GOT3 (cell line): ENCODE results near the gene COL18A1.
"Not testable (repeated sequence)": the region's sequence is repeated elsewhere in the genome, so short reads cannot be mapped to it uniquely, and the experiment has no call there.

Source experiments
- DNase-seq: peaks from one replicate; lab custom pipeline; 2025; ENCODE audit warnings: mixed read lengths; lab: John Stamatoyannopoulos, UW

COL18A1 gene

DNA sequence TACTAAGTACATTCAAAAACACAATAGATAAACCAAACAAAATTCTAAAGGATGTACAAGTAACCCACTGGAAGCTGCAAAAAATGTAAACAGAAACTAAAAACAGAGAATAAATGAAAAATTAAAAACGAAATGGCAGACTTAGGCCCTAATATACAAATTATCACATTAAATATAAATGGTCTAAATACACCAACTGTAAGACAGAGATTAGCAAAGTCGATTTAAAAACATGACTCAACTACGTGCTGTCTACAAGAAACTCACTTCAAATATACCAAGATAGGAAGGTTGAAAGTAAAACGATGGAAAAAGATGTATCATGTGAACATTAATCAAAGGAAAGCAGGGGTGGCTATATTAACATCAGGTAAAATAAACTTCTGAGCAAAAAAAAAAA is 114.2 kb downstream of the COL18A1 start:
- no peak for DNase-seq

DNA sequence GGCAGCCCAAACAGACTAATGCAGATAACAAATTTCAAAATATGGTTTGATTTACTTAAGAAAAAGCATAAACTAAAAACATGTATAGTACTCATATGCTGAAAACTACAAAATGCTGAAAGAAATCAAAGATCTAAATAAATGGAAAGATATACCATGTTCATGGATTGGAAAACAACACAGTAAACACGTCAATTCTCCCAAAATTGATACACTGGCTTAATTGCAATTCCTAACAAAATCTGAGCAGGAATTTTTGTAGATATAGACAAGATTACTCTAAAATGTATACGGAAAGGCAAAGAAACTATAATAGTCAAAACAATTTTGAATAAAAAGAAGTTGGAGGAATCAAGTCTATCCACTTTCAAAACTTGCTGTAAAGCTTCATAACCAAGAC is 116.3 kb downstream of the COL18A1 start:
- DNase-seq = no peak

DNA sequence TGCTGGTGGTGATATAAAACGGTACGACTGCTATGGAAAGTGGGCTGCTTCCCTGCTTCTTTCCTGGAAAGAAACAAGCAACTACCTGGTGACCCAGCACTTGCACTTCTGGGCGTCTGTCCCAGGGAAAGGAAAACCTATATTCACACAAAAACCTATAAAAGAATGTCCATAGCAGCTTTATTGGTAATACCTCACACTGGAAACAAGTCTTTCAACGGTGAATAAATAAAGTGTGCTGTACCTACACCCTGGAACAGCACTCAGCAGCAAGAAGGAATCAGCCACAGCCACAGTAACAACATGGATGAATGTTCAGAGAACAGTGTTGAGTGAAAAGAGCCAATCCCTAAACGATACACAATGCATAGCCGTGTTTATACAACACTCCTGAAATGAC is 117.4 kb downstream of the COL18A1 start:
- DNase-seq = no peak

DNA sequence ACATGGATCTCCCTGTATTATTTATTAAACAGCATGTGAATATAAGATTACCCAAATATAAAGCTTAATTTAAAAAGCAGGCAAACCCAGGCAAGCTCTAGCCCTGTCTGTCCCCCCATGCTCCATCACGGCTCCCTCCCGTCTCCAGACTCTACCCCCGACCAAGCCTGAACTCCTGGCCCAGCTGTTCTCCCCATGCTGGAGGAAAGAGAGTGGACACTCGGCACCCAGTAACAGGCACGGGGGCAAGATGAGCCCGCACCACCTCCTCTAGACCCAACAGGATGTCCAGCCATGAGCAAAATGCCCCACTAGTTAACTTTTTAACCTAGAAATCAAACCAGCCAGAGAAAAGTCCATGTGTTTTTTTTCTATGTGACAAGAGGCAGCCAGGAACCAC is 118.0 kb downstream of the COL18A1 start:
- DNase-seq = no peak

DNA sequence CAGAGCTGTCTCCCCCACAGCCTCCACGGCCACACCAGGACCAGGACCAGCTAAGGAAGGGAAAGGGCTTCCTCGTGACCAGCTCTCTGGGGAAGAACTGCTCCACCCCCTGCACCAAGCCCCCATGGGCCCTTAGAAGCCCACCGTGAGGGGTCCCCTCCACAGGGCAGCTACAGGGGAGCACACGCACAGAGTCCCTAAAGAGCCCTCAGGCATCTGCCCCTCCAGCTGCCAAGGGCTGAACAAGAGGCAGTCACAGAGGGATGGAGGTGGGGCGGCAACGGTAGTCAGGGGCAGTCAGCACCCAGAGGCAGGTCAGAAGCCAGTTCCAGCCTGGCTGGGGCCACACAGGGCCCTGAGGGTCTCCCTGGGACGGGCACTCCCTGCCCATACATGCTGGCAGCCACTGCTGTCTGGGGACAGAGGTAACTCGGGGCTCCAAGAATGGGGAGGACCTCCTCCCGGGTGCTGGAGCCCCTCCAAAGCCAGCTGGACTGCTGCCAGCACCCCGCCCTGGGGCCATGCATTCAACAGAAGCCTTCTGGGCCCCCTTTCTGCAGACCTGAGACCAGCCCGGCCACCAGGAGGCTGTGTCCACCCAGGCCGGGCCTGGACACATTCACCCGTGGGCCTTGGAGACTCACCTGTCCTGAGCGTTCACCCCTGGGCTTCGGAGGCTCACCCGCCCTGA is 118.6 kb downstream of the COL18A1 start:
- no peak for DNase-seq

DNA sequence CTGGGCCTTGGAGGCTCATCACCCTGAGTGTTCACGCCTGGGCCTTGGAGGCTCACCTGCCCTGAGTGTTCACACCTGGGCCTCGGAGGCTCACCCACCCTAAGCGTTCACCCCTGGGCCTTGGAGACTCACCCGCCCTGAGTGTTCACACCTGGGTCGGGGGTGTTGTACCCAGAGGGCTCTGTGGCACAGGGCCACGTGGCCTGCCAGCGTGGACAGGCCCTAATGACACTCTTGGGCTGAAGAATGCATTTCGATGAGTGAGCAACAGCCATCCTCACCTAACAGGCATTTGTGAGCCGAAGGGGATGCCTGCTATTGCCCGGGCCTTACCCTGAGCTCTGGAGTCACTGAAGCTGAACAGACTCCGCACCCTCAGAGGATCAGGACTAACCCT is 119.8 kb downstream of the COL18A1 start:
- no peak for DNase-seq

DNA sequence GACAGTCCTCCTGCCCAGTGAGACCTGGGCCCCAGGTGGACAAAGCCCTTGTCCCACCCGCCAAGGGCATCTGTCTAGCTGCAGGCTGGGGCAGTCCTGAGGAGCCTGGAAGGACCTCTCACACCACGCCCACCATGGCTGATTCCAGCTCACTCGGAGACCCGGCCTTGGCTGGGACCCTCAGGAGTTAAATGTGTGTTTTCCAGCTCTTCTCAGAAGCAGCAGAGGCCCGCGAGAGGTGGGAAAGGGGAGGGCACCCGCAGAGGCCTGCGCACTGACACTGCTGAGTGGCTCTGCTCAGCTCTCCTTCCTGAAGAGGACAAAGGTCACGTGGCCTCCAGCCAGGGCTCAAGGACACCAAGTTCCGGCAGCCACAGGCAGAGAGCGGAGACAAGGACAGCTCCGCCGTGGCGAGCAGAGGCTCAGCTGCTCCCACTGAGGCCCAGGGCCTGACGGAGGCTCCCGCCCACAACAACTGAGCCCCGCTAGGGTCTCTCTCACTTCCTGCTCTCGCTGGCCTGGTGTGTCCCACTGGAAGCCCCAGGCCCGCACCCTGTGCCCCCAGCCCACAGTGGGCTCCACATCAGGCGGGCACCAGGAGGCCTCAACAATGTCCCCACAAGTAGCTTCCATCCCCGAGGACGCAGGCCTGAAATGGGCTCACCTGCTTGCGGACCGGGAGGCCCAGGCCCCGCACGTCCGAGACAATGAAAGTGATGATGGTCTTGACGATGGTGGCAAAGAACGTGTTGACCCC is 120.4 kb downstream of the COL18A1 start:
- DNase-seq = no peak

DNA sequence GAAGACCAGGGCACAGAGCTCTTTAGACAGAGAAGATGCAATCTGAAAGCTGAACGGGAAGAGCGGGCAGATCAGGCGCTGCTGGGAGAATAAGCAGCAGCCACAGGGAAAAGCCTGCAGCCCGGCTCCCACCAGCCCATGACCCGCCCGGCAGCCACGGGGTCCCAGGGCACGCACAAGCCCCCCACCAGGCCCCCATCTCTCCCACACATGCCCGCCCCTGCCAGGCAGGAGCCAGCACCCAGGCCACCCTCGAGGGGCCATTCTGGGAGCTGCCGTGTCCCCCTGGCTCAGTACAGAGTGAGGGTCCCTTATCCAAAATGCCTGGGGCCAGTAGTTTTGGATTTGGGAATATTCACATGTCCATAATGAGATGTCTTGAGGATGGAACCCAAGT is 120.9 kb downstream of the COL18A1 start:
- no peak for DNase-seq

DNA sequence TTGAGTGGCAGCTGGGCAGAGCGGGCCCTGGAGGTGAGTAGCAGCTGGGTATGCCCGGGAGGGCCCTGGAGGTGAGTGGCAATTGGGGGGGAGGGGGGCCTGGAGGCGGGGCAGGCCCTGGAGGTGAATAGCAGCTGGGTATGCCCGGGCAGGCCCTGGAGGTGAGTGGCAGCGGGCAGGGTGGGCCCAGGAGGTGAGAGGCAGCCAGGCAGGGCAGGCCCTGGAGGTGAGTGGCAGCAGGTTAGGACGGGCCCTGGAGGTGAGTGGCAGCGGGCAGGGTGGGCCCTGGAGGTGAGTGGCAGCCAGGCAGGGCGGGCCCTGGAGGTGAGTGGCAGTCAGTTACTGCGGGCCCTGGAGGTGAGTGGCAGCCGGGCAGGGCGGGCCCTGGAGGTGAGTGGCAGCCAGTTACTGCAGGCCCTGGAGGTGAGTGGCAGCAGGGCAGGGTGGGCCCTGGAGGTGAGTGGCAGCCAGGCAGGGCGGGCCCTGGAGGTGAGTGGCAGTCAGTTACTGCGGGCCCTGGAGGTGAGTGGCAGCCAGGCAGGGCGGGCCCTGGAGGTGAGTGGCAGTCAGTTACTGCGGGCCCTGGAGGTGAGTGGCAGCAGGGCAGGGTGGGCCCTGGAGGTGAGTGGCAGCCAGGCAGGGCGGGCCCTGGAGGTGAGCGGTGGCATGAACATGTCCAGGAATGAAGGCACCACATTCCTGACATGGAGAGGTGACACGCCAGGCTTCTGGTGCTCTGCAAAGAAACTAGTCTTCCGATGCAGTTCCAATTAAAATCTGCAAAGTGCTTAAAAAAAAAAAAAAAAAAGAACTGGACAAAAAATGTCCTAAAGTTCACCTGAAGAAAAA is 122.4 kb downstream of the COL18A1 start:
- DNase-seq = not testable (repeated sequence)

DNA sequence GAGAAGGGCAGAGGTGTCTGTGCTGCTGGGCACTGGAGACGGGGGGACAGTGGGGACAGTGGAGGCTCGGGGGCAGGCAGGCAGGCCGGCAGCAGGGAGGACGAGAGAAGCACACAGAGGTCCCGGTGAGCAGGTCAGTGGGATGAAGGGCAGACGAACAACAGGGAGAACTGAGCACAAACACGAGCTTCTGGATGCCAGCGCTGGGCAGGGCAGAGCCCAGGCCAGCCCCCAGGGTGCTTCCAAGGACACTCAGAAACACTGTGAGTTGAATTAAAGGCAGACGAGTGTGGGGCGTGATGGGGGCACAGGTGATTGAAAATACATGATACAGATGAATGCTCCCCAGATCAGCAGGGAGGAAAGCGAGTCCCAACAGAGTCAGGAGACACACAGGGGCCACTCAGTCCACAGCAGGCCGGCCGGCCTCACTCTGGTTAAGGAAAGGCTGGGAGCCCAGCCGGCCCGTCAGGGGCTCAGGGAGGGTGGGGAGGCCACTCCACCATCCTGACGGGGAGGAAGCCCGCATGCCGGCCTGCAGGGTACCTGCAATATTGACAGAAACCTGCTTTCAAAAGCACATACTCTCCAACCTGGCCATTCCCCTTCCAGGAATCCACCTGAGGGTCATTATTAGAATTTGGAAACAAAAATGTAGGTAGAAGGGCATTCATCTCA is 123.2 kb downstream of the COL18A1 start:
- DNase-seq = no peak

DNA sequence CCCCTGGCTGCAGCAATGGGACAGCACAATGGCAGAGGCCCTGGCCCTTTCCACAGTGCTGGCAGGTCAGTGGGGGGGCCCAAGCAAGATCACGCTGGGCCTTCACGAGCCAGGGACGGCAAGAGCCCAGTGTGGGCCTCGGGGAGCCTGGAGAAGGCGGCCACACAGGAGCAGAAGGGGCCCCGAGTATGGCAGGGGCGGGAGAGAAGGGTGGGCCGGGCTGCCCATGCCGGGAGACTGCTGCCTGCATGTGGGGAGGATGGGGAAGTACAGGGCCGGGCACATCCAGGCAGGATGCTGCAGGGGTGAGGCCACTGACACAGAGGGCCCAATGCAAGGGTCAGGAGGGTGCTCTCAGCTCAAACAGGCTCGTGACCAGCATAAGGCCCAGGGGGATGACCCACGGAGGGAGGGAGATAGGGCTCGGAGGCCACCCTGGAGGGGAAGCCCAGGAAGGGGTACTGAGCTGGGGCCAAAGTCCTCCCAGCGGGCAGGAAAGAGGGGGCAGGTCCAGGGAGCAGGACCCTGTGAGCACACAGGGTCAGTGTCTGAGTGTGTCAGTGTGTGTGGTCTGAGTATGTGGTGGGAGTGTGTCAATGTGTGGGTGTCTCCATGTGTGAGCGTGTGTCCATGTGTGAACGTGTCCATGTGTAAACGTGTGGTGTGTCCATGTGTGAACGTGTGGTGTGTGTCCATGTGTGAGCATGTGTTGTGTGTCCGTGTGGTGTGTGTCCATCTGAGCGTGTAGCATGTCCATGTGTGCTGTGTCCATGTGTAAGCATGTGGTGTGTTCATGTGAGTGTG is 124.2 kb downstream of the COL18A1 start:
- no peak for DNase-seq

DNA sequence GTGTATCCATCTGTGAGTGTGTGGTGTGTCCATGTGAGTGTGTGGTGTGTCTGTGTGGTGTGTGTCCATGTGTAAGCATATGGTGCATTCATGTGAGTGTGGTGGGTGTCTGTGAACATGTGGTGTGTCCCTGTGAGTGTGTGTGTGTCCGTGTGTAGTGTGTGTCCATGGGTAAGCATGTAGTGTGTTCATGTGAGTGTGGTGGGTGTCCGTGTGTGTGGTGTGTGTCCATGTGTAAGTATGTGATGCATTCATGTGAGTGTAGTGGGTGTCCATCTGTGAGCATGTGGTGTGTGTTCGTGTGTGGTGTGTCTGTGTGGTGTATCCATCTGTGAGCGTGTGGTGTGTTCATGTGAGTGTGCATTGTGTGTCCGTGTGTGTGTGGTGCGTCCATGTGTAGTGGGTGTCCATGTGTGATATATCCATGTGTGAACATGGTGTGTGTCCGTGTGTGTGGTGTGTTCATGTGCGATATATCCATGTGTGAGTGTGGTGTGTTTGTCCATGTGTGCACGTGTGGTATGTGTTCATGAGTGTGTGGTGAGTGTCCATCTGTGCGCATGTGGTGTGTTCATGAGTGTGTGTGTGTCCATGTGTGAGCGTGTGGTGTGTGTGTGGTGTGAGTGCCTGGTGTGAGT is 124.9 kb downstream of the COL18A1 start:
- DNase-seq = no peak

DNA sequence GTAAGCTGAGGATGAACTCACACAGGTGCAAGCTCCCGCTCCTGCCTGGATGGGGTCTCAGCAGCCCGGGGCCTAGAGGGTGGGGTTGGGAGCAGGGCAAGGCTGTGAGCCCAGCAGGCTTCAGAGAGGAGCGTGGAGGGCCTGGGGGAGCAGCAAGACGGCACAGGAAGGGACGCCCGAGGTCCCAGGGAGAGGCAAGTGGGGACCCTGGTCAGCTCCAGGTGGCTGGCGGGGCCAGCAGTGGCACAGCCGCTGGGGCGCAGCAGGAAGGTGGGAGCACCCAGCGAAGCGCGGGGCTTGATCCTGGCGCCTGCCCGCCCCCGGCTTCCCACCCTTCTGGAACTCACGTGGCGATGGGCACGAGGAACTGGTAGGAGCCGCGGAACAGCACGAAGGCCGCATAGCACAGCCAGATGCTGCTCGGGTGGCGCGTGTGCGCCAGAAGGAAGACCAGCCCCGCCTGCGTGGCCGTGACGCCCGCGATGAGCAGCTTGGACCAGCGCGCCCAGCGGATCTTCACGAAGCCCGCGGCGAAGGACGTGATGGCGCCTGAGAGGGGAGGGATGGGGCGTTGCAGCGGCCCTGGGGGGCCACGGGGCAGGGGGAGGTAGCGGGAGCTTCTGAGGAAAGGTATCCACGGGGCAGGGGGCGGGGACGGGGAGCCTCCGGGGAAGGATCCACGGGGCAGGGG is 125.6 kb downstream of the COL18A1 start:
- DNase-seq = no peak

DNA sequence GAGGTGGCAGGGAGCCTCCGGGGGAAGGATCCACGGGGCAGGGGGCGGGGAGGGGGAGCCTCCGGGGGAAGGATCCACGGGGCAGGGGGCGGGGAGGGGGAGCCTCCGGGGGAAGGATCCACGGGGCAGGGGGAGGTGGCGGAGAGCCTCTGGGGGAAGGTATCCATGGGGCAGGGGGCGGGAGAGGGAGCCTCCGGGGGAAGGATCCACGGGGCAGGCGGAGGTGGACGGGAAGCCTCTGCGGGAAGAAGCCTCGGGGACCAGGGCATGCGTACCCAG is 126.1 kb downstream of the COL18A1 start:
- DNase-seq = not testable (repeated sequence)

DNA sequence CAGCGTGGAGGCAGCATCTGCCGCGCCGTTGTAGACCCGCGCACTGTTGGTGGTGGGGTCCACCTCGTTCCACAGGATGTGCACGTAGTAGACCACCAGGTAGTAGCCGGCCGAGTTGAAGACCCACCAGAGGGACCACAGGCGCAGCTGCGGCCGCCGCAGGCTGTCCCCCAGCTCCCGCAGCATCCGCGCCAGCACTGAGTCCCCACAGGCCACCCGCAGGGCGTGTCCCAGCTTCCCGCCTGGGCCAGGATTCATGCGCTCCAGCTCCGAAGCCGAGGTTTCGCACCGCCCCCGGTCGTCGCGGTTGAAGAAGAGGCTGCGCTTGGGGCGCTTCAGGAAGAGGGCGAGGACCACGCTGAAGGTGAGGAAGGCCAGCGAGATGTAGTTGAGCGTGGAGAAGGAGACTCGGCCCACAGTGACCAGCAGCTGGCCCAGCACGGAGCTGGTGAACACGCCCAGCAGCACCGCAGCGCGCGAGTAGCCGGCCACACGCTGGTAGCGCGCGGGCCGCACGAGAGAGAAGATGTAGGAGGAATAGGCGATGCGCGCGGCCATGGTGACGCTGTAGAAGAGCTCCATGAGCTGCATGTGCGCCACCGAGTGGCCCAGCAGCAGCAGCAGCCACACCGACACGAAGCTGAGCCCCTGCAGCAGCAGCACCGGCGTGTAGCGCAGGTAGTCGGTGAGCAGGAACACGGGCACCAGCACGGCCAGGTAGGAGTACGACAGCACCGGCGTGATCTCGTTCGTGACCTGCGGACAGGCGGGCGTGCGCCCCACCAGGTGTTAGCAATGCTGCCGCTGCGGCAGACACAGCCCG is 126.6 kb downstream of the COL18A1 start:
- no peak for DNase-seq

DNA sequence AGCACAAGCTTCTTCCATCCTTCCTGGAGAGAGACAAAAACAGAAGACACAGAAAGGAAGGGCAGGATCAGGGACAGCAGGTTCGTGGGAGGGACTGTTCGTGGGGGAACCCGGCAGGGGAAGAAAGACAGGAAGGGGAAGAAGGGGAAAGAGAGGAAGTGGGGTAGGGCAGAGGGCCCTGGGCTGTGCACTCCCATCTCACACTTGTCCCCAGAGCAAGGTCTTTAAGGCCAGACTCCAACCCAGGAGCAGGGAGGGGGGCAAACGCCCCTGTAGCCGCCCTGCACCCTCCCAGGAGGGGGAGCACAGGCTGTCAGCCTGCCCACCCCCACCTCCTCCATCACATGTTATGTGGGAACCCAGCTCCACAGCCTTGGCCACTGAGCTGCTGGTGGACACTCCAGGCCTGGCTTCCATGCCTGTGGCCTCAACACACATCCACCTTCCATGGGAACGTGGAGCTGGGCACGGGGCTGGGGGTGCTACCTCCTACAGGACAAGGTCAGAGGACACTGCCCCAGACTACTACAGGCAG is 127.9 kb downstream of the COL18A1 start:
- no peak for DNase-seq

DNA sequence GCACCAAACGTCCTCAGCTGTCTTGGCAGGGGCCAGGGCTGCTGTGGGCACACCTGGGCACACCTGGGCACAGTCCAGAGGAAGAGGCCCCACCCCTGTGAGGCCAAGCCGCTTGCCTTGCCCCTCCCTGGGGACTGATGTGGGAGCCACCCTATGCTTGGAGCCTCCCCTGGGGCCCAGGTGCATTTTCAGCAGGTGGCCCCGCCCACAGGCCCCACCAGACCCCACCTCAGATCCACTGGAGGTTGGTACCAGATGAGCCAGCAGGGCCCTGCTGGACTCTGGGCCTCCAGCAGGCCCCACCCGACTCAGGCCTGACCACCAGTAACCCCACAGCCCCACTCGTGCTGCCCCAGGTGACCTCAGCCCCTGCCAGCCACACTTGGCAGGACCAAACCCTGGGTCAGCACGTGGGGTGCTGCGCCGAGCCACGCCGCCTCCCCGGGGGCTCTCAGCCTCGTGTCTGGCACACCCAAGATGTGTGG is 128.4 kb downstream of the COL18A1 start:
- DNase-seq = no peak

DNA sequence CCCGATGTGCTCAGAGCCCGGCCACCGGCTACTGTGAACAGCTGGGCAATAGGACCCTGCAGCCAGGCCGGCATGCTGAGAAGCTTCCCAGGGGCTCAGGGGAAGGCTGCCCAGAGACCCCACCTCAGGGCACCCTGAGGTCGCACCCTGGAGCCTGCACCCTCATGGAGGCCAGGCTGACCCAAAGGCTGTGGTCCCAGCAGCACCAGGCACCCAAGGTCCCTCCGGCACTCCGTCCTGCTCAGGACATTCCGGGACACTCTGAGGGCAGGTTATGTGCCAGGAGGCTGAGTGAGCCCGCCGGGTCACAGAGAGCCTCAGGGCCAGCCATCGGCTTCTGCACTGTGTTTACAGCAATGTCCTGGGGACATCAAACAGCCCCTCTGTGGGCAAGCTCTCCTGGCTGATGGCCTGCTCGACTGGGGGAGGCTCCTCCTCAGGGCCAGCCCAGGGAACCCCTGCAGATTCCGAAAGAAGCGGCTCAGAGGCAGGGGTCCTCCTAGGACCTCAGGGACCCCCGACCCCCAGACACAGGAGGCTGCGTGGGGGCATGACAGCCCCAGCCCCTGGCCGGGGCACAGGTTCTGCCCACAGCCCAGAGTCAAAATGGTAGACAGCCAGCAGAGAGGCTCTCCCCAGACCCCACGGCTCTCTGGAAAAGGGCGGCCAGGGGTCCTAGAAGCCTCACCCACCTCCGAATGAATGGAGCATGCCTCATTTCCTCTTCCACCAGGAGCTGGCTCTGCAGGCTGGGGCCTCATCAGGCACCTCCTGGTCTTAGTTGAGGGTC is 129.1 kb downstream of the COL18A1 start:
- no peak for DNase-seq
